ENCODE data around the gene FAR2. TPM values are rescaled to one million over a fixed set of nuclear protein-coding genes. Genes with fewer than 3 reads are reported as not detected.

FAR2 gene
- total and polyA plus RNA-seq, 2 of the 13 experiments (the other 11 are each of a cell fraction or from before 2014, with no cell fraction given): not detected

DNA sequence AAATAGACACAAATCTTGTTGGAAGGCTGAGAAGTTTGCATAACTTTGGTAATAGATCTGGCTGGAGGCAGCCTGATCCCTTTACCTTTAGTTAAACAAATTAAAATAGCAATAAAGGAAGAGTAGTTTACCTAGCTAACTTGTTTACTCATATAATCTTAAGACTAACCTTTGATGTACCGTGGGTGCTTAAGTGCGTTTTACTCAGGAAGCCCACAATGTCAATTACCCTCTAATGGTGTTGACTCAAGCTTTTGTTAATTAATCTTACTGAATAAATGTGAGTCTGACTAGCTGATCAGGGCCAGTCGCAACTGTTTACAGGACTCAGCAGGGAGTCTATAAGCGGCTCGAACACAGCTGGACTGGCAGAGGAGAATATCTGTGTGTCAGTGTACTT, 51.5 kb downstream of the FAR2 start:
- H3K27ac ChIP-seq (ENCODE audit: extremely low read length, insufficient read depth, low read length): no peak overlapping the region
- FAIRE-seq: no peak
- intact Hi-C loops (cut with micrococcal nuclease; ENCODE audit: unreplicated experiment) (no loop called here), in situ Hi-C loops (cut with HindIII; ENCODE audit: extremely low pct_ligation_motif_present, low pct_unique_long_range_greater_than_20kb) (no loop called here)
- no peaks in the 10 kb centered on the region for H3K4me1 ChIP-seq (ENCODE audit: insufficient read depth, low read length)
- ChIA-PET POLR2A (no interaction called here), CTCF (ENCODE audit: low intra/inter-chr PET ratio, low total read pairs) (no interaction called here)
- ATAC-seq: no peak
- no peak overlapping the region for H2AFZ ChIP-seq (ENCODE audit: low read length)
- no peak overlapping the region for H3K4me3 ChIP-seq (replicated peaks in 1 of 3; ENCODE audit: insufficient read depth in 1 of 3, low read depth in 2 of 3, low read length in 3 of 3)
- no peak overlapping the region for H3K9ac ChIP-seq (ENCODE audit: insufficient read depth, low read depth, low read length)
- no peaks in the 10 kb centered on the region for H3K9me3 ChIP-seq (ENCODE audit: low read length)
- WGBS (ENCODE audit: low lambda C conversion rate): 0% methylated on average over 3 of the region's 5 CpGs
- TF ChIP-seq KAT7 (CRISPR knock-in tag; IDR thresholded peaks at IDR 0.05; ENCODE audit: borderline replicate concordance): no peak
- no peak for TF ChIP-seq MBNL3 (CRISPR knock-in tag; conservative IDR thresholded peaks at IDR 0.05)
- TF ChIP-seq, protein P1, sequence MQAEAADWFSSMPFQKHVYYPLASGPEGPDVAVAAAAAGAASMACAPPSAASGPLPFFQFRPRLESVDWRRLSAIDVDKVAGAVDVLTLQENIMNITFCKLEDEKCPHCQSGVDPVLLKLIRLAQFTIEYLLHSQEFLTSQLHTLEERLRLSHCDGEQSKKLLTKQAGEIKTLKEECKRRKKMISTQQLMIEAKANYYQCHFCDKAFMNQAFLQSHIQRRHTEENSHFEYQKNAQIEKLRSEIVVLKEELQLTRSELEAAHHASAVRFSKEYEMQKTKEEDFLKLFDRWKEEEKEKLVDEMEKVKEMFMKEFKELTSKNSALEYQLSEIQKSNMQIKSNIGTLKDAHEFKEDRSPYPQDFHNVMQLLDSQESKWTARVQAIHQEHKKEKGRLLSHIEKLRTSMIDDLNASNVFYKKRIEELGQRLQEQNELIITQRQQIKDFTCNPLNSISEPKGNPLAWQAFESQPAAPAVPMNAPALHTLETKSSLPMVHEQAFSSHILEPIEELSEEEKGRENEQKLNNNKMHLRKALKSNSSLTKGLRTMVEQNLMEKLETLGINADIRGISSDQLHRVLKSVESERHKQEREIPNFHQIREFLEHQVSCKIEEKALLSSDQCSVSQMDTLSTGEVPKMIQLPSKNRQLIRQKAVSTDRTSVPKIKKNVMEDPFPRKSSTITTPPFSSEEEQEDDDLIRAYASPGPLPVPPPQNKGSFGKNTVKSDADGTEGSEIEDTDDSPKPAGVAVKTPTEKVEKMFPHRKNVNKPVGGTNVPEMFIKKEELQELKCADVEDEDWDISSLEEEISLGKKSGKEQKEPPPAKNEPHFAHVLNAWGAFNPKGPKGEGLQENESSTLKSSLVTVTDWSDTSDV (CRISPR knock-in tag; IDR thresholded peaks at IDR 0.05): no peak
- no peak for TF ChIP-seq ZNF781 (CRISPR knock-in tag; IDR thresholded peaks at IDR 0.05; ENCODE audit: borderline replicate concordance, not compliant biosample characterization)
- no peak for TF ChIP-seq ZNF331 (CRISPR knock-in tag; IDR thresholded peaks at IDR 0.05)
- no peak for TF ChIP-seq RNF2 (conservative IDR thresholded peaks at IDR 0.05; ENCODE audit: low read depth)
- no peak for TF ChIP-seq ZNF510 (CRISPR knock-in tag; IDR thresholded peaks at IDR 0.05; ENCODE audit: low read depth)
- TF ChIP-seq TSC22D2 (CRISPR knock-in tag; IDR thresholded peaks at IDR 0.05; ENCODE audit: borderline replicate concordance): no peak
- TF ChIP-seq, protein P2, sequence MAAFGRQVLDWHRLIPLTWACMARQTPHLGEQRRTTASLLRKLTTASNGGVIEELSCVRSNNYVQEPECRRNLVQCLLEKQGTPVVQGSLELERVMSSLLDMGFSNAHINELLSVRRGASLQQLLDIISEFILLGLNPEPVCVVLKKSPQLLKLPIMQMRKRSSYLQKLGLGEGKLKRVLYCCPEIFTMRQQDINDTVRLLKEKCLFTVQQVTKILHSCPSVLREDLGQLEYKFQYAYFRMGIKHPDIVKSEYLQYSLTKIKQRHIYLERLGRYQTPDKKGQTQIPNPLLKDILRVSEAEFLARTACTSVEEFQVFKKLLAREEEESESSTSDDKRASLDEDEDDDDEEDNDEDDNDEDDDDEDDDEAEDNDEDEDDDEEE (CRISPR knock-in tag; IDR thresholded peaks at IDR 0.05): no peak
- no peak for TF ChIP-seq CHD2 (IDR thresholded peaks at IDR 0.05; ENCODE audit: low read depth, low read length)
- TF ChIP-seq, protein P3, sequence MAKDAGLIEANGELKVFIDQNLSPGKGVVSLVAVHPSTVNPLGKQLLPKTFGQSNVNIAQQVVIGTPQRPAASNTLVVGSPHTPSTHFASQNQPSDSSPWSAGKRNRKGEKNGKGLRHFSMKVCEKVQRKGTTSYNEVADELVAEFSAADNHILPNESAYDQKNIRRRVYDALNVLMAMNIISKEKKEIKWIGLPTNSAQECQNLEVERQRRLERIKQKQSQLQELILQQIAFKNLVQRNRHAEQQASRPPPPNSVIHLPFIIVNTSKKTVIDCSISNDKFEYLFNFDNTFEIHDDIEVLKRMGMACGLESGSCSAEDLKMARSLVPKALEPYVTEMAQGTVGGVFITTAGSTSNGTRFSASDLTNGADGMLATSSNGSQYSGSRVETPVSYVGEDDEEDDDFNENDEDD (CRISPR knock-in tag; IDR thresholded peaks at IDR 0.05; ENCODE audit: borderline replicate concordance): no peak
- TF ChIP-seq ZSCAN9 (CRISPR knock-in tag; IDR thresholded peaks at IDR 0.05; ENCODE audit: borderline replicate concordance): no peak
- TF ChIP-seq CHD4 (IDR thresholded peaks at IDR 0.05; ENCODE audit: borderline replicate concordance, low read length): no peak
- no peaks in the 10 kb centered on the region for H4K20me1 ChIP-seq (ENCODE audit: insufficient read depth, low read length)
- H3K79me2 ChIP-seq (ENCODE audit: insufficient read depth, low read length): no peaks in the 10 kb centered on the region
- no peak for DNase-seq (ENCODE audit: low spot score)
- no peaks in the 10 kb centered on the region; a peak in 1 of 5 replicates for H3K27me3 ChIP-seq (ENCODE audit: control insufficient read depth in 1 of 2, insufficient read depth in 2 of 2, low read length in 2 of 2)
- no peak overlapping the region for H3K4me2 ChIP-seq (ENCODE audit: low read depth, low read length)
- H3K36me3 ChIP-seq (replicated peaks in 1 of 2; ENCODE audit: control insufficient read depth in 1 of 2, insufficient read depth in 2 of 2, low read length in 2 of 2): no peaks in the 10 kb centered on the region
- no TSS peak for BruUV-seq (replicated peaks)
